GM21528 (cell line): Measurements from ENCODE around the gene CWC15.
"Not testable (repeated sequence)": the region's sequence is repeated elsewhere in the genome, so short reads cannot be mapped to it uniquely, and the experiment has no call there.

ENCODE experiments used
- ATAC-seq: cut with Tn5 transposase; IDR thresholded peaks from one replicate; pipeline ENCODE4 v1.9.1; 2021; ENCODE audit warnings: mild to moderate bottlenecking, moderate library complexity; ENCODE audit not compliant: unreplicated experiment, low FRiP score

CWC15 gene

DNA sequence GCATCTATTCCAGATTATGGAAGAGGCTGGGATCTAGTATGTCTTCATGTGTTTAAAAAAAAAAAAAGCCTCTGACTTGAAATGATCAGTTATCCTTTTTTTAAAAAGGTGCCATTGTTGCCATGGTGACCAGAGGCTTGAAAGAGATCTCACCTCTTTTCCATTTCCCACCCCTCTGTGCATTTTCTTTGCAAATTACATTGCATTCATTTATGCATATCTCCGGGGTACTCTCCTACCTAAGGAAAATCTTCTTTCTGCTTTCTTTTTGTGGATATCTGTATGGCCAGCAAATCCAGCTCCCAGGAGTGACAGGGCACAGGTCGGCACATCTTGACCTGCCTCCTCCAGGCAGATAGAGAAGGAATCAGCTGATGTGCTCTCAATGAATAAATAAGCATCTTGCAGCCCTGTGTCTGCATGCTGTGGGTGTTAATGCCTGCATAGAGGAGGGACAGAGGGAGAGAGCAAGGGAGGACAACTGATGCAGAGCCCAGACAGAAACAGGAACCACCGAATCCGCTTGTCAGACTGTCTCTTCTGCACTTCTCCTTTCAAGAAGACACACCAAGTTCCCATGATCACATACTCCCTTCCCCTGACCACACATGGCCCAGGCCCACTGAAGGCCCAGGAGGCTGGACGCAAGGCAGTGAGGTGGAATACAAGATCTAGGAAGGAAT, 50.9 kb downstream of the CWC15 start:
- ATAC-seq = no peak

GRCh38 chr11:94920311-94920710, 53.0 kb downstream of the CWC15 start:
- ATAC-seq = no peak

GRCh38 chr11:94913718-94914394, 59.5 kb downstream of the CWC15 start:
- not testable (repeated sequence) for ATAC-seq

DNA sequence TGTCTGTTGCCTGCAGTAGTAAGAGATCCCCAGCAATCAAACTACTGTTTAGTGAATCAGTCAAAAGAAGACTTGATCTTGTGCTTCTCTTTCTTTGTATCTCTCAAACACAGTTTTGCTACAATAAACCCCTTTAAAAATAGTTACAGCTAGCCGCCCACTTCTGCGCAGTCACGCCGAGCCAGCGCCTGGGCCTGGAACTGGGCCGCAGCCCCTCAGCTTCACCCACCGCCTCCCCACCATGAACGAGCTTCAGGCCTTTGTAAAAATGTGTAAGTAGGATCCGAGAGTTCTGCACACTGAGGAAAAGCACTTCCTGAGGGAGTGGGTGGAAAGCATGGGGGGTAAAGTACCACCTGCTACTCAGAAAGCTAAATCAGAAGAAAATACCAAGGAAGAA, 60.5 kb downstream of the CWC15 start:
- no peak for ATAC-seq
